GM20431 (cell line): ENCODE data around the gene PELO.

Experiments used
- in situ Hi-C: fragments of 300-500 bp; cut with MseI, MboI; formaldehyde crosslinking; loops from one replicate; pipeline ENCODE4 v1.15.0; 2020; ENCODE audit warnings: low sequenced_read_pairs; ENCODE audit not compliant: unreplicated experiment

The PELO gene

DNA sequence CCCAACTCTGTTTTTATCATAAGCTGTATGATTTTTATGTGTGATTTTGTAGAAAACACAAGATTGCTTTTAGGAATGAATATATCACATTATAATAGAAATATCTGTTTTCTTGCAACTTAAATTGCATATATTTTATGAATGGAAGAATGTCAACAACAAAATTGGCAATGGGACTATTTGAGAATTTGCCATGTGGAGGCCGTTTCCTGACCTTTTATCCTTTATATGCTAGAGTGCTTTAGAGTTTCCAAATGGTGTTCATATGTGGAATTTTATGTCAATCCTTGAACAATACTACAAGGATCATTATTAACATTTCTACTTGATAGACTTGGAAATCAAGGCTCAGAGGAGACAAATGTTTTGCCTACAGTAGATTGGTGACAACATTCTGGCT is 34.2 kb downstream of the PELO start:
- in situ Hi-C loops: no loop called here

- in situ Hi-C loops: no loop called here
These were observed 34.7 kb downstream of the PELO start for GRCh38 chr5:52822437-52822836.

DNA sequence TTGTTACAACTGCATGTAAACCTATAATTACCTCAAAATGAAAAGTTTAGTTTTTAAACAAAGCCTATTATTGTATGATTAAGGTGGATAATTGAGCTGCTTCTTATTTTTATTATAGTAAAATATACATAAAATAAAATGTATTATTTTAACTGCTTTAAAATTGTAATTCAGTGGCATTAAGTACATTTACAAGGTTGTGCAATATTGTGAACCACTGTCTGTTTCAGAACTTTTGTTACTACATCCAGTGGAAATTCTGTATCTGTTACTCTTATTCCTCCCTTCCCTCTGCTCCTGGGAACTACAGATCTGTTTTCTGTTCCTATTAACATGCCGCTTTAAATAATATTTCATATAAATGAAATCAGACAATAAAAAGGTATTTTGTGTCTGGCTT is 37.1 kb downstream of the PELO start:
- in situ Hi-C loops: no loop called here

- in situ Hi-C loops: no loop called here
These were observed 38.1 kb downstream of the PELO start for GRCh38 chr5:52825826-52826225.

GRCh38 chr5:52827815-52828214 is 40.1 kb downstream of the PELO start:
- in situ Hi-C loops: no loop called here

- in situ Hi-C loops: no loop called here
These were observed 41.9 kb downstream of the PELO start for GRCh38 chr5:52829664-52830063.

DNA sequence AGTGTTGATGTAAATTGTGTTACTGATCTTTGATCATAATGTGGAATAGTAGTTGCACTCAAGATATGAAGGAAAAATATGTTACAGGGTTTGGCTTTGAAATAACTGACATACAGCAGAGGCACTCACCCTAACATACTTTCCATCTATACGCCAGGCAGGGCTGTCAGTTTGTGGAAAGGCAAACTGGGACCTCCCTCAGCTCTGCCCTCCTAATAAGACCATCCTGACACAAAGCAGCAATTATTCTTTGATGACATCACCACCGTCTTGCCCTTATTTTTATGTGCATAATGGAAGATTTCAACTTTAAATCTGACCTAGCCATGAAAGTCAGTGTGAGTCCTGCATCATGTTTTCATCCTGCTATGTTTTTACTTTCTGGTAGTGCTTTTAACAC is 42.9 kb downstream of the PELO start:
- in situ Hi-C loops: no loop called here

GRCh38 chr5:52831786-52832511 is 44.2 kb downstream of the PELO start:
- in situ Hi-C loops: no loop called here

- in situ Hi-C loops: no loop called here
These were observed 46.6 kb downstream of the PELO start for GRCh38 chr5:52834320-52834719.

DNA sequence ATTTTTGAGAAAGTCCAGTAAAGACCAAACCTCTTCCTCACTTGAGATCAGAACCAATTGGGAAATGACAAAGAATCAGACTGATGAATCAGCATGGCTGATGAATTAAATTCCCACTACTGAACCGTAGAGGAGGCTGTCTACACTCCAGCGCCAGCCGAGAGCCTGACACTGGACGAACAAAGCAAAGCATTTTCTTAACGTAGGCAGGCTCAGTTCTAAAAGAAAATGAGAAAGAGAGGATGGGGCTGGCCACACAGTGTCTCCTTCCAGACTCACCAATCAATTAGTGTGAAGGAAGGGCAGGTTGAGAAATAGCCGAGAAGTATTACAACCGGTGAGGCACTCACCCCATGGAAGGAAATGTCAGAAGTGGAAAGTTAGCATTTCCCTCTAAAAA is 49.4 kb downstream of the PELO start:
- in situ Hi-C loops: no loop called here
